Thyroid gland (tissue), 4 donors: ENCODE results near the gene JPH4. TPM values are rescaled to one million over a fixed set of nuclear protein-coding genes. Genes with fewer than 3 reads are reported as not detected.

Experiments used
- DNase-seq, 2 donors: peaks; one replicate each; pipeline ENCODE4 v3.0.0-alpha.2; 2019
- H3K27ac ChIP-seq, 3 donors: fragments of 200-600 bp; sonication (generic); 1 replicate in 2 of 3; 2 replicates in 1 of 3; pipeline ENCODE4 v1.5.1; 2016 to 2019; ENCODE audit warnings: mild to moderate bottlenecking in 1 of 3, moderate library complexity in 1 of 3
- H3K27me3 ChIP-seq: fragments of 200-600 bp; sonication (generic); one replicate; pipeline ENCODE4 v1.5.1; 2019
- H3K36me3 ChIP-seq, 2 donors: fragments of 200-600 bp; sonication (generic); one replicate each; pipeline ENCODE4 v1.5.1; 2016 to 2019
- H3K4me1 ChIP-seq, 2 donors: fragments of 200-600 bp; sonication (generic); one replicate each; pipeline ENCODE4 v1.5.1; 2017 to 2019
- H3K4me3 ChIP-seq, 3 donors: fragments of 200-600 bp; sonication (generic); replicated peaks in 1 of 3; 1 replicate in 2 of 3; 2 replicates in 1 of 3; pipeline ENCODE4 v1.5.1; 2016; ENCODE audit warnings: mild to moderate bottlenecking in 1 of 3
- H3K9me3 ChIP-seq: fragments of 200-600 bp; sonication (generic); one replicate; pipeline ENCODE4 v1.5.1; 2017
- POLR2A ChIP-seq, 2 donors: fragments of 450-650 bp; IDR thresholded peaks; one replicate each; pipeline ENCODE4 v1.6.1; 2017; ENCODE audit warnings: antibody characterized with exemption in 2 of 2, mild to moderate bottlenecking in 2 of 2, moderate library complexity in 1 of 2
- WGBS, 2 donors: methylation state at CpG; one replicate each; pipeline ENCODE4 v1.1.5; 2017; 5-methylcytosine and 5-hydroxymethylcytosine counted together
- intact Hi-C: fragments of 100-400 bp; cut with DNase I; formaldehyde crosslinking; loops from one replicate; pipeline ENCODE4 v1.15.1; 2023
- total RNA-seq, 4 donors: library from RNA; depleted of rRNA; stranded (reverse); fragments of >200 nt; gene quantifications; one replicate each; pipeline ENCODE4 v1.2.3, GENCODE V29; 2016
- TF ChIP-seq, protein P1 (sequence below), 6 experiments: fragments of 200-600 bp in 3 of 6; fragments of 450-650 bp in 3 of 6; sonication (generic) in 3 of 6; IDR thresholded peaks; one replicate each; pipeline ENCODE4 v1.5.1; 2016 to 2019; ENCODE audit warnings: antibody characterized with exemption in 6 of 6, mild to moderate bottlenecking in 2 of 6, inconsistent platforms in 1 of 6, moderate library complexity in 1 of 6

JPH4 gene
- total RNA-seq, 4 donors from 2014 or later: 0.11 to 0.54 (median 0.27) TPM; not detected in 1

DNA sequence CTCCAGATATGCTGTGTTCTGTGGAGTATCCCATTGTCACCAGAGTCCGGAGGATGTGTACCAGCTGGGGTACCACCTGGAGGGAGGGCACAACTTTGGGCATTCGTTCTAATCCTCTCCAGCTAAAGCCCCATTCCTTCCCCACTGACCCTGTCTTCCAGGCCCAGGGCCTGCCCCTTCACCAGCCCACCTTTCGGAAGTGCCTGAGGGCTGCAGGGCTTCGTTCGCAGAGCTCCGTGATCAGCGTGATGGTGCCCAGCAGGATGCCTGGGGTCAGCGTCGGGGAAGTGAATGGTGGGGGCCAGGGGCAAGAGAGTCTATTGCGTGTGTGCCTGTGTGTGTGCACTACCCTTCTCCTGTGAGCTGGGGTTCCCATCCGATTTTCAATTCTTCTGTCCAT is 13.0 kb downstream of the JPH4 start:
- no peak for TF ChIP-seq POLR2A (IDR thresholded peaks at IDR 0.05)
- intact Hi-C loops: no loop called here
- no peak overlapping the region for H3K4me3 ChIP-seq
- H3K9me3 ChIP-seq: no peaks in the 10 kb centered on the region
- no peak overlapping the region for H3K27ac ChIP-seq
- H3K4me1 ChIP-seq: peaks cover 6 to 9% of the 10 kb centered on the region in 2 donors
- H3K36me3 ChIP-seq: peaks cover 7 to 13% of the 10 kb centered on the region in 2 donors
- H3K27me3 ChIP-seq: no peaks in the 10 kb centered on the region
- WGBS, 2 donors: 74 to 89% methylated on average over 5 to 11 of the region's 11 CpGs
- no peak for DNase-seq

DNA sequence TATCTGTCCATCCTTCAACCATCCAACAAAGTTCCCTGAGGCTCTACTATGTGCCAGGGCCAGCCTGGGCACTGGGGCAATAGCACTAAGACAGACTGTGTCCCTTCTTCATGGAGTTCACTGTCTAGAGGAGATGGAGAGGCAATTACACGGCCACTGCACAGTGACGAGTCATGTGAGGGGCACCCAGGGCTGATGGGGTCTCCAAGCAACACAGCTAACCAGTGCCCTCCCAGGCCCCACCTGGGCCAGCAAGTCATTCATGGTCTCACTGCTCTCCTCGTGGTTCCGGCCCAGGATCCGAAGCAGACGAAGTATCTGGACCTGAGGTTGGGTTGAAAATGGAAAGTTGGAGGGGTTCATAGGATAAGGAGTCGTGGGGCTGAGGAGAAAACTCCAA is 13.7 kb downstream of the JPH4 start:
- DNase-seq: no peak
- Histone ChIP-seq H3K27me3 (no peaks in the 10 kb centered on the region), H3K36me3 (peaks cover 10 to 13% of the 10 kb centered on the region in 2 donors), H3K27ac (no peak overlapping the region), H3K9me3 (no peaks in the 10 kb centered on the region), H3K4me1 (peaks cover 6 to 9% of the 10 kb centered on the region in 2 donors), H3K4me3 (no peak overlapping the region)
- WGBS, 2 donors: 78 to 96% methylated on average over 7 of the region's 7 CpGs
- intact Hi-C loops: loop anchor here (5.0 kb wide), 1 partner anchor 88 kb away; no protein-coding TSS in a partner anchor
- no peak for TF ChIP-seq POLR2A (IDR thresholded peaks at IDR 0.05)
- TF ChIP-seq, protein P1, sequence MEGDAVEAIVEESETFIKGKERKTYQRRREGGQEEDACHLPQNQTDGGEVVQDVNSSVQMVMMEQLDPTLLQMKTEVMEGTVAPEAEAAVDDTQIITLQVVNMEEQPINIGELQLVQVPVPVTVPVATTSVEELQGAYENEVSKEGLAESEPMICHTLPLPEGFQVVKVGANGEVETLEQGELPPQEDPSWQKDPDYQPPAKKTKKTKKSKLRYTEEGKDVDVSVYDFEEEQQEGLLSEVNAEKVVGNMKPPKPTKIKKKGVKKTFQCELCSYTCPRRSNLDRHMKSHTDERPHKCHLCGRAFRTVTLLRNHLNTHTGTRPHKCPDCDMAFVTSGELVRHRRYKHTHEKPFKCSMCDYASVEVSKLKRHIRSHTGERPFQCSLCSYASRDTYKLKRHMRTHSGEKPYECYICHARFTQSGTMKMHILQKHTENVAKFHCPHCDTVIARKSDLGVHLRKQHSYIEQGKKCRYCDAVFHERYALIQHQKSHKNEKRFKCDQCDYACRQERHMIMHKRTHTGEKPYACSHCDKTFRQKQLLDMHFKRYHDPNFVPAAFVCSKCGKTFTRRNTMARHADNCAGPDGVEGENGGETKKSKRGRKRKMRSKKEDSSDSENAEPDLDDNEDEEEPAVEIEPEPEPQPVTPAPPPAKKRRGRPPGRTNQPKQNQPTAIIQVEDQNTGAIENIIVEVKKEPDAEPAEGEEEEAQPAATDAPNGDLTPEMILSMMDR (IDR thresholded peaks at IDR 0.05): no peak

DNA sequence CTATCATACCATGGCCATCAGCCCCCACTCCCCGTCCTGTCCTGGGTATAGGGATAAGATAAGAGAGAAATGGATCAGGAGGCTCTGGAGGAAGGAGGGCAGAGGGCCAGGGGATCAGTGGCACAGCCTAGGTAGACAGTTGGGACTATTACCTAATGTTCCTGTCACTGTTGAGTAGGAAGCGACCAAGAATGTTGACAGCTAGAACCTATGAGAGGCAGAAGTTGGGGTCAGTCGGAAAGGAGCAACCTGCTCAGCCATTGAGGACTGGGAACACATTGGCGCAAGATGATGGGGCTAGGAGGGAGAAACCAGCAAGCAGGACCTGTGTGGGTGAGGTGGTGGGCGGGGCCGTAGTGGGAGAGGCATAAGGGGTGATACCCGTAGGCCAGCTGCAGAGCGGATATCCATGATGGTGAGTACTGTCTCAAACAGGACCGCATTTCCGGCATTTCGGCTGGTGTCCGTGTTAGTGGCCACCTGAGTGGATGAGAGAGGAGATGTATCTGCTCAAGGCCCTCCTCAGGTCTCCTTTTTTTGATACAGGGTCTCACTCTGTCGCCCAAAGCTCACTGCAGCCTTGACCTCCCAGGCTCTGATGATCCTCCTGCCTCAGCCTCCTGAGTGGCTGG is 14.3 kb downstream of the JPH4 start:
- WGBS, 2 donors: 90 to 92% methylated on average over 13 of the region's 13 CpGs

GRCh38 chr14:23563473-23564180 is 15.0 kb downstream of the JPH4 start:
- TF ChIP-seq, protein P1 (IDR thresholded peaks at IDR 0.05): no peak
- TF ChIP-seq POLR2A (IDR thresholded peaks at IDR 0.05): no peak
- H3K4me3 ChIP-seq: no peak overlapping the region
- intact Hi-C loops: loop anchor here (5.0 kb wide), 1 partner anchor 86 kb away; no protein-coding TSS in a partner anchor
- no peaks in the 10 kb centered on the region for H3K27me3 ChIP-seq
- 91 to 94% methylated on average over 9 to 13 of the region's 14 CpGs for WGBS, 2 donors
- no peak for DNase-seq
- no peak overlapping the region for H3K27ac ChIP-seq
- no peaks in the 10 kb centered on the region for H3K9me3 ChIP-seq
- H3K4me1 ChIP-seq: peaks cover 6 to 9% of the 10 kb centered on the region in 2 donors
- peaks cover 13 to 26% of the 10 kb centered on the region in 2 donors for H3K36me3 ChIP-seq

More for the DNA sequence above, 14.3 kb downstream of the JPH4 start:
- no peak for TF ChIP-seq POLR2A (IDR thresholded peaks at IDR 0.05)
- TF ChIP-seq, protein P1 (IDR thresholded peaks at IDR 0.05): no peak
- no peak overlapping the region for H3K4me3 ChIP-seq
- intact Hi-C loops: loop anchor here (5.0 kb wide), 1 partner anchor 87 kb away; no protein-coding TSS in a partner anchor
- H3K9me3 ChIP-seq: no peaks in the 10 kb centered on the region
- peaks cover 13 to 19% of the 10 kb centered on the region in 2 donors for H3K36me3 ChIP-seq
- H3K27ac ChIP-seq: no peak overlapping the region
- H3K4me1 ChIP-seq: peaks cover 6 to 9% of the 10 kb centered on the region in 2 donors
- no peaks in the 10 kb centered on the region for H3K27me3 ChIP-seq
- no peak for DNase-seq

GRCh38 chr14:23562822-23563472 is 15.6 kb downstream of the JPH4 start:
- DNase-seq: peak; percentile 44 to 50
- no peaks in the 10 kb centered on the region for H3K27me3 ChIP-seq
- intact Hi-C loops: loop anchor here (5.0 kb wide), 1 partner anchor 86 kb away; no protein-coding TSS in a partner anchor
- WGBS, 2 donors: 90 to 94% methylated on average over 2 of the region's 2 CpGs
- TF ChIP-seq, protein P1 (IDR thresholded peaks at IDR 0.05): peak; percentile 66 to 91 (median 80)
- no peak for TF ChIP-seq POLR2A (IDR thresholded peaks at IDR 0.05)
- peaks cover 6 to 9% of the 10 kb centered on the region in 2 donors for H3K4me1 ChIP-seq
- peaks cover 13 to 26% of the 10 kb centered on the region in 2 donors for H3K36me3 ChIP-seq
- no peak overlapping the region for H3K4me3 ChIP-seq
- no peaks in the 10 kb centered on the region for H3K9me3 ChIP-seq
- H3K27ac ChIP-seq: no peak overlapping the region
